ENCODE measurements around the gene TGIF1.

DNA sequence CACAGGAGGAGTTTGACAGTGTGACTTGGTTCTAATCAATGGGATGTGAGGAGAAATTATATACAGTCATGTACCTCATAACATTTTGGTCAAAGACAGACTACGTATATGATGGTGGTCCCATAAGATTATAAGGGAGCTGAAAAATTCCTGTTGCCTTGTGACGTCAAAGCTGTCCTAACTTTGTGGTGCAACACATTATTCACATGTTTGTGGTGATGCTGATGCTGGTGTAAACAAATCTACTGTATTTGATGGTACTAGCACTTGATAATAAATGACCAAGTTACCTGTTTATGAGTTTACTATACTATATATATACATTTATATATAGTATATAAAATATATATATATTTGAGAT, 29.1 kb upstream of the TGIF1 start:
- TF ChIP-seq CTCF (IDR thresholded peaks at IDR 0.05) (no peak), POLR2AphosphoS5 (IDR thresholded peaks at IDR 0.05) (no peak), EP300 (IDR thresholded peaks at IDR 0.05) (no peak), POLR2A (IDR thresholded peaks at IDR 0.05; ENCODE audit: low read depth) (no peak)
